Nephron (organoid): ENCODE data around the gene VTI1A.

Experiments used
- H3K27ac Mint-ChIP-seq, 3 experiments: 2 replicates each; pipeline ENCODE4 v1.8.0; 2020; ENCODE audit warnings: mixed read lengths in 3 of 3, mild to moderate bottlenecking in 2 of 3, moderate library complexity in 1 of 3
- H3K27me3 Mint-ChIP-seq: 2 replicates; pipeline ENCODE4 v1.8.0; 2021; ENCODE audit warnings: low read depth, mild to moderate bottlenecking, moderate library complexity, mixed read lengths
- H3K36me3 Mint-ChIP-seq: 2 replicates; pipeline ENCODE4 v1.8.0; 2020; ENCODE audit warnings: low read depth, mixed read lengths
- H3K4me1 Mint-ChIP-seq: 2 replicates; pipeline ENCODE4 v1.8.0; 2020; ENCODE audit warnings: mixed read lengths
- H3K4me3 Mint-ChIP-seq, 3 experiments: 2 replicates each; pipeline ENCODE4 v1.8.0; 2020; ENCODE audit warnings: mild to moderate bottlenecking in 3 of 3, mixed read lengths in 3 of 3, moderate library complexity in 2 of 3
- H3K9me3 Mint-ChIP-seq: 2 replicates; pipeline ENCODE4 v1.8.0; 2020; ENCODE audit warnings: mixed read lengths
- CTCF ChIP-seq, 3 experiments: fragments of 200-600 bp; sonication (generic); IDR thresholded peaks; one replicate each; pipeline ENCODE4 v1.5.0; 2021; ENCODE audit warnings: antibody characterized with exemption in 3 of 3; ENCODE audit not compliant: unreplicated experiment in 3 of 3

VTI1A gene

GRCh38 chr10:112799726-112800510 lies 352.9 kb downstream of the VTI1A start:
- peaks cover 14% of the 10 kb centered on the region for H3K4me1 Mint-ChIP-seq
- no peaks in the 10 kb centered on the region for H3K27me3 Mint-ChIP-seq
- no peak overlapping the region for H3K27ac Mint-ChIP-seq
- no peaks in the 10 kb centered on the region for H3K9me3 Mint-ChIP-seq
- TF ChIP-seq CTCF (IDR thresholded peaks at IDR 0.05; ENCODE audit: unreplicated experiment in 3 of 3), result no peak
- no peaks in the 10 kb centered on the region for H3K36me3 Mint-ChIP-seq
- no peak overlapping the region for H3K4me3 Mint-ChIP-seq

GRCh38 chr10:112801004-112801403 lies 354.0 kb downstream of the VTI1A start:
- peaks cover 14% of the 10 kb centered on the region for H3K4me1 Mint-ChIP-seq
- no peak overlapping the region for H3K27ac Mint-ChIP-seq
- H3K4me3 Mint-ChIP-seq, result no peak overlapping the region
- no peak for TF ChIP-seq CTCF (IDR thresholded peaks at IDR 0.05; ENCODE audit: unreplicated experiment in 3 of 3)
- no peaks in the 10 kb centered on the region for H3K27me3 Mint-ChIP-seq
- no peaks in the 10 kb centered on the region for H3K36me3 Mint-ChIP-seq
- H3K9me3 Mint-ChIP-seq, result no peaks in the 10 kb centered on the region

- Mint-ChIP-seq H3K36me3 (no peaks in the 10 kb centered on the region), H3K9me3 (no peaks in the 10 kb centered on the region), H3K27ac (no peak overlapping the region), H3K4me1 (peaks cover 12% of the 10 kb centered on the region), H3K4me3 (no peak overlapping the region), H3K27me3 (no peaks in the 10 kb centered on the region)
- TF ChIP-seq CTCF (IDR thresholded peaks at IDR 0.05; ENCODE audit: unreplicated experiment in 3 of 3), result no peak
Observed at GRCh38 chr10:112801748-112802147, 354.7 kb downstream of the VTI1A start.

- Mint-ChIP-seq H3K4me3 (no peak overlapping the region), H3K9me3 (no peaks in the 10 kb centered on the region), H3K27me3 (no peaks in the 10 kb centered on the region), H3K27ac (no peak overlapping the region), H3K36me3 (peaks cover 7% of the 10 kb centered on the region), H3K4me1 (peaks cover 5% of the 10 kb centered on the region)
- no peak for TF ChIP-seq CTCF (IDR thresholded peaks at IDR 0.05; ENCODE audit: unreplicated experiment in 3 of 3)
Observed at GRCh38 chr10:112802411-112803022, 355.5 kb downstream of the VTI1A start.

GRCh38 chr10:112803961-112804401 lies 357.0 kb downstream of the VTI1A start:
- Mint-ChIP-seq H3K4me1 (peaks cover 10% of the 10 kb centered on the region), H3K27ac (peak overlapping the region in 2 of 3 experiments; percentile 30 to 31), H3K9me3 (no peaks in the 10 kb centered on the region), H3K36me3 (peaks cover 11% of the 10 kb centered on the region), H3K27me3 (no peaks in the 10 kb centered on the region), H3K4me3 (no peak overlapping the region)
- no peak for TF ChIP-seq CTCF (IDR thresholded peaks at IDR 0.05; ENCODE audit: unreplicated experiment in 3 of 3)

- no peak for TF ChIP-seq CTCF (IDR thresholded peaks at IDR 0.05; ENCODE audit: unreplicated experiment in 3 of 3)
- H3K4me1 Mint-ChIP-seq, result peaks cover 19% of the 10 kb centered on the region
- H3K27me3 Mint-ChIP-seq, result no peaks in the 10 kb centered on the region
- no peak overlapping the region for H3K27ac Mint-ChIP-seq
- no peak overlapping the region for H3K4me3 Mint-ChIP-seq
- H3K9me3 Mint-ChIP-seq, result no peaks in the 10 kb centered on the region
- H3K36me3 Mint-ChIP-seq, result peaks cover 11% of the 10 kb centered on the region
Observed at GRCh38 chr10:112805254-112805590, 358.2 kb downstream of the VTI1A start.
